Measurements from ENCODE around the gene PSME1. TPM values are rescaled to one million over a fixed set of nuclear protein-coding genes. Genes with fewer than 3 reads are reported as not detected.

Gene PSME1
- total and polyA plus RNA-seq, 2 of the 13 experiments (the other 11 are each of a cell fraction or from before 2014, with no cell fraction given), result 159 to 608 TPM

DNA sequence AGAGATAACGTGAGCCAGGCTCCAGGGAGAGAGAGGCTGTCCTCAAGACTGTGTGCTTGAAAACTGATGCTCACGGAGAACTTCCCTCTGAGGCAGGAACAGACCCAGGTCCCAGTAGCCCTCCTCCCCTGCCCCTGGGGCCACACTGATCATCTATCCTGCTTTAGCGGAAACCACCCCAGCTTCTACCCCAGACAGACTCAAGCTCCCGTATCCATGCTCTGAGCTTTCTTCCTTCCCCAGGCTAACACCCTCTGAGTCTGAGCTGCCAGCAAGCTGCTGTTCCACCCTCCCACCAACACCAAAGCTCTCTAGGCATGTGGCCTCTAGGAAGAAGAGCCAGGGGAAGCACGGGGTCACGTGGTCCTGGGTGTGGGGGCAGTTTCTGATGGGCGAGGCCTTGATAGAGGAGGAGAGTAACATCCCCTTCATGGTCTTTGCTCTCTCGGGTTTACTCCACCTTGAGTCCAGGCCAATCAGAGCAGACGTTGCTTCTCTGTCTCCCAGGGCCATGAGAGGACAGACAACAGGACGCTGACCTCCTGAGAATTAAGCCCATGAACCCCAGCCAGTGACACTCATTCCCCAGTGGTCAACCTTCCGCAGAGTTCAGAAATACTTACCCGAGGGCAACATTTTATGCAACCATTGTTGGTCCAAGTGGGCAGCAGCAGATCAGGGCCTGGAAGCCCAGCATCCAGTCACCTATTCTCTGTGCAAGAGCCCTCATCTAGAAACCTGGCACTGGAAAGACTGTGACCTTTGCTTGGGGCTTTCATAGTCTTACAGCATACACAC, 40.5 kb upstream of the PSME1 start (continued):
- TF ChIP-seq, protein P1, sequence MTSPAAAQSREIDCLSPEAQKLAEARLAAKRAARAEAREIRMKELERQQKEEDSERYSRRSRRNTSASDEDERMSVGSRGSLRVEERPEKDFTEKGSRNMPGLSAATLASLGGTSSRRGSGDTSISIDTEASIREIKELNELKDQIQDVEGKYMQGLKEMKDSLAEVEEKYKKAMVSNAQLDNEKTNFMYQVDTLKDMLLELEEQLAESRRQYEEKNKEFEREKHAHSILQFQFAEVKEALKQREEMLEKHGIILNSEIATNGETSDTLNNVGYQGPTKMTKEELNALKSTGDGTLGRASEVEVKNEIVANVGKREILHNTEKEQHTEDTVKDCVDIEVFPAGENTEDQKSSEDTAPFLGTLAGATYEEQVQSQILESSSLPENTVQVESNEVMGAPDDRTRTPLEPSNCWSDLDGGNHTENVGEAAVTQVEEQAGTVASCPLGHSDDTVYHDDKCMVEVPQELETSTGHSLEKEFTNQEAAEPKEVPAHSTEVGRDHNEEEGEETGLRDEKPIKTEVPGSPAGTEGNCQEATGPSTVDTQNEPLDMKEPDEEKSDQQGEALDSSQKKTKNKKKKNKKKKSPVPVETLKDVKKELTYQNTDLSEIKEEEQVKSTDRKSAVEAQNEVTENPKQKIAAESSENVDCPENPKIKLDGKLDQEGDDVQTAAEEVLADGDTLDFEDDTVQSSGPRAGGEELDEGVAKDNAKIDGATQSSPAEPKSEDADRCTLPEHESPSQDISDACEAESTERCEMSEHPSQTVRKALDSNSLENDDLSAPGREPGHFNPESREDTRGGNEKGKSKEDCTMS (CRISPR knock-in tag; conservative IDR thresholded peaks at IDR 0.05), result peak; percentile 80; the same call in 1 of the 2 replicates
- TF ChIP-seq ZNF614 (CRISPR knock-in tag; IDR thresholded peaks at IDR 0.05; ENCODE audit: borderline replicate concordance) (peak; percentile 99), MATR3 (CRISPR knock-in tag; IDR thresholded peaks at IDR 0.05) (peak; percentile 91; the same call in 1 of the 2 replicates), MZF1 (CRISPR knock-in tag; IDR thresholded peaks at IDR 0.05; ENCODE audit: borderline replicate concordance) (peak; percentile 82; the same call in 1 of the 2 replicates), HOXA5 (CRISPR knock-in tag; IDR thresholded peaks at IDR 0.05) (peak; percentile 95; the same call in 1 of the 2 replicates), ZNF335 (CRISPR knock-in tag; IDR thresholded peaks at IDR 0.05) (peak; percentile 94), JDP2 (CRISPR knock-in tag; IDR thresholded peaks at IDR 0.05; ENCODE audit: borderline replicate concordance) (no peak), NKX3-1 (CRISPR knock-in tag; IDR thresholded peaks at IDR 0.05) (peak; percentile 68), ZNF558 (CRISPR knock-in tag; IDR thresholded peaks at IDR 0.05; ENCODE audit: borderline replicate concordance) (no peak), ARNT (IDR thresholded peaks at IDR 0.05) (no peak), TOE1 (CRISPR knock-in tag; IDR thresholded peaks at IDR 0.05) (peak; percentile 98), ZNF337 (CRISPR knock-in tag; IDR thresholded peaks at IDR 0.05; ENCODE audit: borderline replicate concordance, low read depth) (peak; percentile 97; the same call in 1 of the 2 replicates), ZNF670 (CRISPR knock-in tag; IDR thresholded peaks at IDR 0.05; ENCODE audit: borderline replicate concordance) (no peak), ZSCAN31 (CRISPR knock-in tag; IDR thresholded peaks at IDR 0.05; ENCODE audit: low read depth) (peak; percentile 90), RAD51 (IDR thresholded peaks at IDR 0.05; ENCODE audit: borderline replicate concordance) (peak; percentile 99), HHEX (CRISPR knock-in tag; IDR thresholded peaks at IDR 0.05) (peak; percentile 28; the same call in 1 of the 2 replicates), KLF6 (CRISPR knock-in tag; IDR thresholded peaks at IDR 0.05) (peak; percentile 100), ZNF432 (CRISPR knock-in tag; IDR thresholded peaks at IDR 0.05; ENCODE audit: borderline replicate concordance) (no peak), TARDBP (CRISPR knock-in tag; IDR thresholded peaks at IDR 0.05) (peak; percentile 97), ZSCAN30 (CRISPR knock-in tag; IDR thresholded peaks at IDR 0.05) (no peak), MAFG (CRISPR knock-in tag; IDR thresholded peaks at IDR 0.05) (no peak), ZNF431 (CRISPR knock-in tag; IDR thresholded peaks at IDR 0.05; ENCODE audit: borderline replicate concordance, low read depth) (no peak), ISL2 (CRISPR knock-in tag; IDR thresholded peaks at IDR 0.05) (peak; percentile 74)
- TF ChIP-seq, protein P2, sequence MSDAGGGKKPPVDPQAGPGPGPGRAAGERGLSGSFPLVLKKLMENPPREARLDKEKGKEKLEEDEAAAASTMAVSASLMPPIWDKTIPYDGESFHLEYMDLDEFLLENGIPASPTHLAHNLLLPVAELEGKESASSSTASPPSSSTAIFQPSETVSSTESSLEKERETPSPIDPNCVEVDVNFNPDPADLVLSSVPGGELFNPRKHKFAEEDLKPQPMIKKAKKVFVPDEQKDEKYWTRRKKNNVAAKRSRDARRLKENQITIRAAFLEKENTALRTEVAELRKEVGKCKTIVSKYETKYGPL (CRISPR knock-in tag; IDR thresholded peaks at IDR 0.05), result peak; percentile 53; the same call in 1 of the 2 replicates
- TF ChIP-seq, protein P3, sequence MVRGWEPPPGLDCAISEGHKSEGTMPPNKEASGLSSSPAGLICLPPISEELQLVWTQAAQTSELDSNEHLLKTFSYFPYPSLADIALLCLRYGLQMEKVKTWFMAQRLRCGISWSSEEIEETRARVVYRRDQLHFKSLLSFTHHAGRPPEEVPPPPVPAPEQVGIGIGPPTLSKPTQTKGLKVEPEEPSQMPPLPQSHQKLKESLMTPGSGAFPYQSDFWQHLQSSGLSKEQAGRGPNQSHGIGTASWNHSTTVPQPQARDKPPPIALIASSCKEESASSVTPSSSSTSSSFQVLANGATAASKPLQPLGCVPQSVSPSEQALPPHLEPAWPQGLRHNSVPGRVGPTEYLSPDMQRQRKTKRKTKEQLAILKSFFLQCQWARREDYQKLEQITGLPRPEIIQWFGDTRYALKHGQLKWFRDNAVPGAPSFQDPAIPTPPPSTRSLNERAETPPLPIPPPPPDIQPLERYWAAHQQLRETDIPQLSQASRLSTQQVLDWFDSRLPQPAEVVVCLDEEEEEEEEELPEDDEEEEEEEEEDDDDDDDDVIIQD (CRISPR knock-in tag; IDR thresholded peaks at IDR 0.05; ENCODE audit: low read depth), result peak; percentile 99
- TF ChIP-seq, protein P4, sequence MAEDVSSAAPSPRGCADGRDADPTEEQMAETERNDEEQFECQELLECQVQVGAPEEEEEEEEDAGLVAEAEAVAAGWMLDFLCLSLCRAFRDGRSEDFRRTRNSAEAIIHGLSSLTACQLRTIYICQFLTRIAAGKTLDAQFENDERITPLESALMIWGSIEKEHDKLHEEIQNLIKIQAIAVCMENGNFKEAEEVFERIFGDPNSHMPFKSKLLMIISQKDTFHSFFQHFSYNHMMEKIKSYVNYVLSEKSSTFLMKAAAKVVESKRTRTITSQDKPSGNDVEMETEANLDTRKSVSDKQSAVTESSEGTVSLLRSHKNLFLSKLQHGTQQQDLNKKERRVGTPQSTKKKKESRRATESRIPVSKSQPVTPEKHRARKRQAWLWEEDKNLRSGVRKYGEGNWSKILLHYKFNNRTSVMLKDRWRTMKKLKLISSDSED (CRISPR knock-in tag; IDR thresholded peaks at IDR 0.05), result no peak

Data from HepG2 (cell line).